ENCODE data around the gene EPHA2. TPM values are rescaled to one million over a fixed set of nuclear protein-coding genes. Genes with fewer than 3 reads are reported as not detected.
"Not testable (repeated sequence)": the region's sequence is repeated elsewhere in the genome, so short reads cannot be mapped to it uniquely, and the experiment has no call there.

EPHA2 gene
- total RNA-seq, 2 experiments from 2014 or later, result not detected

DNA sequence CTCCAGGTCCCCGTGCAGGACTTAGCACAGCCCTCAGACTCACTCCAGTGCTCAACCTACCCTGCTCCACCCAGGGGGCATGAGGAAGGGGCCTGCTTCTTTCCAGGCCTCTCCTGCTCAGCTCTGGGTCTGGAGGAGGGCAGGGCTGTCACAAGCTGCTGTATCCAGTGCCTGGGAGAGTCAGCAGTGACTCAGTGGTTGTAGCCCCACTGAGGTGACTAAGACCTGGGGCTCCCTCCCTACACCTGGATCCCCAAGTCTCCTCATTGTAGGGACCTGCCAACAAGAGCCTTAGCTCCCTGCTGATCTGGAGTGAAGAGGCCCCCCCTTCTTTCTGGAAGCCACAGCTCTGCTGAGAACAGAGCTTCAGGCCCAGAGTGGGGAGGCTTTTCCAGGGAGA is 46.3 kb downstream of the EPHA2 start:
- Mint-ChIP-seq H3K4me3 (no peak overlapping the region), H3K9me3 (peaks cover 7% of the 10 kb centered on the region), H3K36me3 (ENCODE audit: low read depth) (no peaks in the 10 kb centered on the region), H3K4me1 (no peaks in the 10 kb centered on the region), H3K27me3 (peaks cover 34% of the 10 kb centered on the region), H3K27ac (no peak overlapping the region)
- no peak for DNase-seq
- ChIA-PET POLR2A (no interaction called here), CTCF (interaction anchor here (0.7 kb wide), 1 partner anchor 39 kb away, joined by 3 read pairs; no protein-coding TSS in a partner anchor)

DNA sequence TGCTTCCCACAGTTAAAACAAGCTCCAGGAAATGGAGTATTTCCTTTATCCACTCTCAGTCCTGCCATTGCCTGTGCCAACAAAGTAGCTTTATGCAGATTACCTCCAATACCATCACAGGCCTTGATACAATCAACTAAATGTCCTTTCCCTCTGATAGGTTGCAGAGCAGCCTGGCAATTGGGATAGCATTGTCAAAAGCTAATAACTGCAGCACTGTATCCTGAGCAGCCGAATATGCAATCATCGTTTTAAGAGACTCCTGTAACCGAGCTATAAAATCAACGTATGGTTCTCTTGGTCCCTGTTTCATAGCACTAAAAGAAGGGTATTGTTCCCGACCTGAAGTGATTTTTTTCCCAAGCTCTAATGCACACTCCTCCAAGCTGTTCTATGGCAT is 48.8 kb downstream of the EPHA2 start:
- DNase-seq; H3K4me3 Mint-ChIP-seq; POLR2A ChIA-PET; H3K36me3 Mint-ChIP-seq (ENCODE audit: low read depth); CTCF ChIA-PET; H3K9me3 Mint-ChIP-seq; H3K27ac Mint-ChIP-seq; H3K4me1 Mint-ChIP-seq: not testable (repeated sequence)
- H3K27me3 Mint-ChIP-seq, result peaks cover 42% of the 10 kb centered on the region

DNA sequence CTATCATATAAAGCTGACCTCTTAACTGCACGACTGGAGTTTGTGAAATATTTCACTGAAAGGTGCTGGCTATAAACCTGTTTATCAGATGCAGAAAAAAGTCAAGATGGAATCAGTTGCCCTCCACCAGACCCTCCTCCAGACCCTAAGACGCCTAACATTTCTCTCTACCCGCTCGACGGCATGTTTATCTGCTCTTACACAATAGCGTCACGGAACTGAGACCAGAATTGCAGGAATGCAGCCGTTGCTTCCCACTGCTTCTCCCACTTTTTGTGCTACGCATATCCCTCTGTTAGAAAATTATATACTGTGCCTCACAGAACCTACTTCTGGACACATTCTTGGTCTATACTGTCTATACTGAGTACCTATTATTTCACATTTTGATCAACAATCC is 54.2 kb downstream of the EPHA2 start:
- Mint-ChIP-seq H3K4me1 (no peaks in the 10 kb centered on the region), H3K9me3 (no peaks in the 10 kb centered on the region), H3K27ac (no peak overlapping the region), H3K4me3 (no peak overlapping the region), H3K36me3 (ENCODE audit: low read depth) (no peaks in the 10 kb centered on the region), H3K27me3 (peaks cover 38% of the 10 kb centered on the region)
- no peak for DNase-seq
- ChIA-PET POLR2A (no interaction called here), CTCF (no interaction called here)

DNA sequence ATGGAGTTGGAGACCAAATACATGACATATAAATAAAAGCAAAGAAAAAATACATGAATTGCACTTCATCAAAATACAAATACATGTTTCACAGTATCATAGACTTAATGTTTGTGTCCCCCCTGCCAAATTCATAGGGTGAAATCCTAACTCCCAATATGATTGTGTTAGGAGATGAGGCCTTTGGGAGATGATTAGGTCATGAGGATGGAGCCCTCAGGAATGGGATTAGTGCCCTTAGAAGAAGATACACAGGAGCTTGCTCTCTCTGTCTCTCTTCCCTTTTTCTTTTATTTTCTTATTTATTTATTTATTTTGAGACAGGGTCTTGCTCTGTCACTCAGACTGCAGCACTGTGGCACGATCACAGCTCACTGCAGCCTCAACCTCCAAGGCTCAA is 56.5 kb downstream of the EPHA2 start:
- no peak for DNase-seq
- Mint-ChIP-seq H3K36me3 (ENCODE audit: low read depth) (no peaks in the 10 kb centered on the region), H3K4me3 (no peak overlapping the region), H3K9me3 (no peaks in the 10 kb centered on the region), H3K27me3 (peaks cover 32% of the 10 kb centered on the region), H3K4me1 (no peaks in the 10 kb centered on the region), H3K27ac (no peak overlapping the region)
- ChIA-PET POLR2A (no interaction called here), CTCF (no interaction called here)

DNA sequence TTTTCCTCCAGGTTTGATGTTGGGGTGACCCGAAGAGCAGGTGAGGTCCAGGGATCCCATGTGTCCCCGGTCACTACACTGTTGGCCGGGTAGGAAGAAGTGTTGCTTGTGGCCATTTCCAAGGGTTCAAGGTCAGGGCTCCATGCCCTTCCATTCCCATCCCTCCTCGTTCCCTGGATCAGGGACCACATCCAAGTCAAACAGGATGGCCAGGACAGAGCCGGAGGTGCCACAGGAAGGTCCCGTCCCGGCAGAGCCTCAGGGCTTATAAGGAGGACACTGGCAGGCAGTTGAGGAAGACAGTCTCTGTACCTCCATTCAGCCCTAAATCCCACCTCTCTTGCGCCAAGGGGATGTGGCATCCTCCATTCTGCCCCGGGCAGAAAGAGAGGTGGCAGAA is 60.4 kb downstream of the EPHA2 start:
- Mint-ChIP-seq H3K27ac (no peak overlapping the region), H3K9me3 (no peaks in the 10 kb centered on the region), H3K4me3 (no peak overlapping the region), H3K27me3 (peaks cover 20% of the 10 kb centered on the region), H3K4me1 (no peaks in the 10 kb centered on the region), H3K36me3 (ENCODE audit: low read depth) (no peaks in the 10 kb centered on the region)
- no peak for DNase-seq
- CTCF ChIA-PET, result no interaction called here
- POLR2A ChIA-PET, result no interaction called here

DNA sequence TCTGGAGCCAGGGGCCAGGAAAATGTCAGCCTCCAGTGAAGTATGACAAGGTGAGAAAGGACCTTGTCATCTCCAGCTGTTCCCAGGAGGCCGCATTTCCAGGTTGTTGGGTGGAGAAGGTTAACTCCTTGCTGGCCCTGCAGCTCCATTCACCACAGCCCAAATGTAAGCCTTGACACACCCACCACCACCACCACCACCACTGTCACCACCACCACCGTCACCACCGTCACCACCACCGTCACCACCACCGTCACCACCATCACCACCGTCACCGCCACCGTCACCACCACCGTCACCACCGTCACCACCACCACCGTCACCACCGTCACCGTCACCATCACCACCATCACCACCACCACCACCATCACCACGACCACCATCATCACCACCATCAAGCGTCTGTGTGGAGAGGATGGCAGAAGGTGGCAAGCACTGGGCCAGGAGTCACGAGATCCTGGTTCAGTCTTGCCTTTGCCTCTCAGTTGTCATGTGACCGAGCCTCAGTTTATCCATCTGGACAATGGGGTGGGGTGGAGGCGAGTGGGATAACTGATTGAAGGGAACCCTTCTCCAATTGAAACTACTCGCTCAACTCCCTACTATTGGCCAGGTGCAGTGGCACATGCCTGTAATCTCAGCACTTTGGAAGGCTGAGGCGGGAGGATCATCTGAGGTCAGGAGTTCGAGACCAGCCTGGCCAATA is 61.3 kb downstream of the EPHA2 start:
- H3K4me3 Mint-ChIP-seq, result no peak overlapping the region
- H3K9me3 Mint-ChIP-seq, result no peaks in the 10 kb centered on the region
- H3K27ac Mint-ChIP-seq, result no peak overlapping the region
- H3K36me3 Mint-ChIP-seq (ENCODE audit: low read depth), result no peaks in the 10 kb centered on the region
- no peak for DNase-seq
- ChIA-PET POLR2A (no interaction called here), CTCF (interaction anchor here (0.8 kb wide), 1 partner anchor 12 kb away, joined by 3 read pairs; no protein-coding TSS in a partner anchor)
- no peaks in the 10 kb centered on the region for H3K4me1 Mint-ChIP-seq
- H3K27me3 Mint-ChIP-seq, result peaks cover 16% of the 10 kb centered on the region

DNA sequence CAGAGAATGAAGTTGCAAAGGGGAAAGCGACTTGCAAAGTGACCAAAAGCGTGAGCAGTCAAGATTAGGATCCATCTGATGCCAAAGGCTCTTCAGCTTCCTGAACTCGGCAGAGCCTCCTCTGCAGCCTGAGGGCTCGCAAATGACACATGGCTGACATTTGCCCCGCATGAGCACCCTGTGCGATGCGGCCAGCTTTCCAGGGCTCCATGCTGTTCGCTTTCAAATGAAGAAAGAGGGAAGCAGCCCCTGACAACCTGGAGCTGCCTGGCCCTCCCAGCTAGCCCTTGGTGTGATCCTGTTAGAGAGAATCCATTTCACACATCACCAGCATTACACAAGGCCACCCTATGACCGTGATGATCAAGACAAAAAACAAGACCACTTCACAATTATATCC is 62.3 kb downstream of the EPHA2 start:
- ChIA-PET POLR2A (no interaction called here), CTCF (interaction anchor here (0.8 kb wide), 2 partner anchors 11 to 14 kb away, joined by 3 to 4 read pairs; no protein-coding TSS in a partner anchor)
- Mint-ChIP-seq H3K9me3 (no peaks in the 10 kb centered on the region), H3K4me1 (no peaks in the 10 kb centered on the region), H3K4me3 (no peak overlapping the region), H3K36me3 (ENCODE audit: low read depth) (no peaks in the 10 kb centered on the region), H3K27me3 (peaks cover 16% of the 10 kb centered on the region), H3K27ac (no peak overlapping the region)
- no peak for DNase-seq

DNA sequence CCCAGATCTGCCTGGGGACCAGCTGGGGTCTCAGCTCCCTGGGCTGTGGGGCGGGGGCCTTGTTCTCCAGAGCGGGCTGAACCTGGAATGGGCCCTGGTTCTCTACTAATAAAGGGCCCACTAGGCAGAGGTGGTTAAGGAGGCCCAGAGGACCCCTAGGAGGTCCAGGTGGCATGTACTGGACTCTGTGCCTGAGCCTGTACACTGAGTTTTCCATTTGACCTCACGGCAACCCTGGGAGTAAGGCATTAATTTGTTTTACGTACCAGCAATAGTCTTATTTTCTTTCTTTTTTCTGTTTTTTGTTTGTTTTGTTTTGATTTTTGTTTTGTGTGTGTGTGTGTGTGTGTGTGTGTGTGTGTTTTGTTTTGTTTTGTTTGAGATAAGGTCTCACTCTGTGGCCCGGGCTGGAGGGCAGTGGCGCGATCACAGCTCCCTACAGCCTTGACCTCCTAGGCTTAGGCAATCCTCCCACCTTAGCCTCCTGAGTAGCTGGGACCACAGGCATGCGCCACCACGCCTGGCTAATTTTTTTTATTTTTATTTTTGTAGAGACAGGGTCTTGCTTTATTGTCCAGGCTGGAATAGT is 62.9 kb downstream of the EPHA2 start:
- H3K9me3 Mint-ChIP-seq, result no peaks in the 10 kb centered on the region
- no peak for DNase-seq
- H3K36me3 Mint-ChIP-seq (ENCODE audit: low read depth), result no peaks in the 10 kb centered on the region
- ChIA-PET CTCF (no interaction called here), POLR2A (no interaction called here)
- no peak overlapping the region for H3K4me3 Mint-ChIP-seq
- H3K4me1 Mint-ChIP-seq, result no peaks in the 10 kb centered on the region
- H3K27ac Mint-ChIP-seq, result no peak overlapping the region
- peaks cover 16% of the 10 kb centered on the region for H3K27me3 Mint-ChIP-seq

DNA sequence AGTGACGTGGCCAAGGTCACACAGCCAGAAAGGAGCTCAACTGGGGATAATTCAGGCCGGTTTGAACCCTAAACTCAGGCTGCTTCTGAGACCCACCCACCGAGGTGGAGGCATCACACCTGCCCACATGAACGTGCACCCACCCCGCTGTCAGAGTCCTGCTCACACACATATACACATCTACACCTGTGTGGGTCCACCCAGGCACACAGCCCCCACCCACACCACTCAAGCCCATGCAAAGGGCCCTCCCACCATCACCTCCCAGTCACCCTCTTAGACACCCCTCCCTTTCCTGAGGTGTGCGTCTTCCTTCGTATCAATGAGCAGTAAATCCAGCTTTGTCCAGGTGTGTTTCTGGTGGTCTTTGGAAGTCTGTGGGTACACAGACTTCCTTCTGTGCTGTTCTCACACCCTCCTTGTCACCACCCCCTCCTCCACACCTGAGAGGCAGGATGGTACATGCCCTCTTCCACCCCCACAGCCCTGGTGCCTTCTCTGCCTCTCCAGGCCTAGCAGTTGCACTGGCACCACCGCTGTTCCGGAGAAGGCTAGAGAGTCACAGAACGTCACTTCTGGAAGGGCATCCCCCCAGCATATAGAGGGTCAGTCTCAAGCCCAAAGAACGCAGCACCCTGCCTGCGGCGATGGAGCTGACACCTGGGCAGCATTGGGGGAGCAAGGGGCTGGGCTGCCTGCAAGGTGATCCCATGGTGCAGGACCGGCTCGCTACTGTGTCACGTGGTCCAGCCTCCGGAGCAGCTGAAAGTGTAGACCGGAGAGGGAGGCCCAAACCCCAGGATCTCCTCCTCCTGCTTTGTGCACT is 63.6 kb downstream of the EPHA2 start:
- Mint-ChIP-seq H3K27me3 (peaks cover 16% of the 10 kb centered on the region), H3K4me1 (no peaks in the 10 kb centered on the region), H3K9me3 (no peaks in the 10 kb centered on the region), H3K4me3 (no peak overlapping the region), H3K36me3 (ENCODE audit: low read depth) (no peaks in the 10 kb centered on the region), H3K27ac (no peak overlapping the region)
- ChIA-PET CTCF (interaction anchor here (1.7 kb wide), 1 partner anchor 10 kb away, joined by 7 read pairs; no protein-coding TSS in a partner anchor), POLR2A (no interaction called here)
- no peak for DNase-seq

DNA sequence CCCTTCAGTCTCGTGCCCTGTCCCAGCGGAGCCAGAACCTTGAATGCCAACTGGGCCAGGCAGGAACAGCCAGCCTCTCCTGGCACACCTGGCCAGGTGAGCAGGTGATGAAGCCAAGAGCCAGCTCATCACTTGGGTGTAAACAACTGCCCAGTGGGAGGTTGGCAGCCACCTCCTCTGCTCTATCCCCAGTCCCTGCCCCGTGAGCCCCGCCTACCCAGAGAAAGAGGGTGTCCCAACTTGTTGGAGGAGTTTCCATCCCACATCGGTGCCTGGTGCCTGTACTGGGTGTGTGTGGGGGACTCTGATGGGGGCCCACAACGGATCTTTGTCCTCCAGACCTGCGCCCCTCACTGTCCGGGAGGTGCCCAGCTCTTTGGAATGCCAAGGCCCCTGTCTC is 64.6 kb downstream of the EPHA2 start:
- no peaks in the 10 kb centered on the region for H3K36me3 Mint-ChIP-seq (ENCODE audit: low read depth)
- DNase-seq, result no peak
- no peak overlapping the region for H3K4me3 Mint-ChIP-seq
- CTCF ChIA-PET, result interaction anchor here (1.7 kb wide), 1 partner anchor 9 kb away, joined by 7 read pairs; no protein-coding TSS in a partner anchor
- H3K27ac Mint-ChIP-seq, result no peak overlapping the region
- H3K4me1 Mint-ChIP-seq, result no peaks in the 10 kb centered on the region
- peaks cover 8% of the 10 kb centered on the region for H3K27me3 Mint-ChIP-seq
- POLR2A ChIA-PET, result no interaction called here
- no peaks in the 10 kb centered on the region for H3K9me3 Mint-ChIP-seq

DNA sequence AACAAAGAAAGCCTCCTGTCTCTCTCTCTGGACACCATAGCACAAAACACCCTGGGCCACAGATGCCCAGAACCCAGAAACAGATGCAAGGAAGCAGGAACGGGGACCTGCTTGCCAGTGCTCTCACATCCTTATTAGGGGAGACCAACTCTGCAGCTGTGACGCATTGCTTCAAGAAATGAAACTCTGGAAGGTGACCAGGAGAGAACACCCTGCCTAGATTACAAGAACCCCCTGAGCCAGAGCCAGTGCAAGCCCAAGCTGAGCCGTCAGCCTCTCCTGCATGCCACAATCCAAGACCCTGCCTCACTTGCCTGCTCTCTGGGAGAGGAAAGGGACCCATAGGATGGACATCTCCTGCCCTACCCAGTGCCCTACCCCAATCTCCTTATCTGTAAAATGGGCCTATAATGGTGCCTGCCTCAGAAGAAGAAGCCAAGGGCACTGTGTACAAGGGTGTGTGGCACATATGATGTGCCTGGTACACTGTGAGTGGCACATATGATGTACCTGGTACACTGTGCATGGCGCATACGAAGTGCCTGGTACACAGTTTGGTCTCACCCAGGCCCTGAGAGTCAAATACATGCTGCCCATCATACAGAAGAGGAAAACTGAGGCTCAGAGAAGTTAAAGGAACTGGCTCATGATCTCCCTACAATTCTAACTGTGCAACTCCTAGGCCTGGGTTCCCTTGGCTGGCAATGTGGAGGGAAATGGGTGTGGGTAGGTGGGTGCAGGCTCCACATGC is 65.6 kb downstream of the EPHA2 start:
- POLR2A ChIA-PET, result no interaction called here
- H3K4me3 Mint-ChIP-seq, result no peak overlapping the region

DNA sequence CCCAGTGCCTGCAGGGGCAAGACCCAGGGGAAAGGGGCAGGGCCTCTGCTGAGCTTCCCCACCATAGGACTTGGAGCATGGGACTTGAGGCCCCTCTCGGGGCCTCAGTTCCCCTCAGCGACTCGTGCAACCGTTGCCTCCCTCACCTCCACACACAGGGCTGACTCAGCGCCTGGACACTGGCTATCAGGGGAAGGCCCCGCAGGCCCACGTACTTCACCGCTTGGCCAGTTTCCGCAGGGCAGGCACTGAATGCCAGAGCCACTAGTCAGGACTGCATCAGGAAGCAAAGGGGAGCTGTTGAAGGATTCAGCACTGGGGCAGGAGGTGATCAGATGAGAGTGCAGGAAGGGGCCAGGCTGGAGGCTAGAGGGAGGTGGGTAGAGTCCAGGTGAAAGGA is 66.9 kb downstream of the EPHA2 start:
- Mint-ChIP-seq H3K4me1 (no peaks in the 10 kb centered on the region), H3K36me3 (ENCODE audit: low read depth) (no peaks in the 10 kb centered on the region), H3K27ac (no peak overlapping the region), H3K9me3 (no peaks in the 10 kb centered on the region), H3K27me3 (peaks cover 1% of the 10 kb centered on the region), H3K4me3 (no peak overlapping the region)
- ChIA-PET POLR2A (no interaction called here), CTCF (no interaction called here)
- no peak for DNase-seq

More for the DNA sequence above, 65.6 kb downstream of the EPHA2 start:
- Mint-ChIP-seq H3K36me3 (ENCODE audit: low read depth) (no peaks in the 10 kb centered on the region), H3K9me3 (no peaks in the 10 kb centered on the region), H3K27me3 (peaks cover 3% of the 10 kb centered on the region), H3K4me1 (no peaks in the 10 kb centered on the region), H3K27ac (no peak overlapping the region)
- DNase-seq, result no peak
- CTCF ChIA-PET, result interaction anchor here (1.7 kb wide), 1 partner anchor 8 kb away, joined by 7 read pairs; no protein-coding TSS in a partner anchor

DNA sequence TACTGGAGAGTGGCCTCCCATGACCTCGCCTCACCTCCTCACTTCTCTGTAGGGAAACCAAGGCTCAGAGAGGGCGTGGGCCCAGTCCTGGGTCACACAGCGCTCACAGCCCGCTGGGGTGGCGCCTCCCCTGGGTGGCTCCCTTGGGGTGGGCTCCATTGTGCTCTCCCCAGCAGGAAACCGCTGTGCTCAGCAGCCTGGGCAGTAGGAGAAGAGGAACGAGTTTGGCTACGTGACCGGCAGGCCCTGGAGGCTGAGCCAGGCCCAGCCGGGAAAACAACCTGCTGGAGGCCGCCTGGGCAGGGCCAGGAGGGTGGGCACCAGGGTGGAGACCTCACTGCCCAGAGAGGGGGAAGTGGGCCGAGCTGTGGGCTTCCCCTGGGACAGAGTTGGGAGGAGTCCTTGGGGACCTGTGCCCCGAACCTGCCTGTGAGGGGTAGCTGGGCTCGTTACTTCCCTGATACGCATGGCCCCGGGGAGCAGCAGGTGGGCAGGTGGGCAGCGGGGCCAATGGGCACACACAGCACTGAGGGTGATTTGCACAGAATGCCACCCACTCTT is 67.4 kb downstream of the EPHA2 start:
- Mint-ChIP-seq H3K27me3 (no peaks in the 10 kb centered on the region), H3K36me3 (ENCODE audit: low read depth) (no peaks in the 10 kb centered on the region), H3K4me1 (no peaks in the 10 kb centered on the region), H3K9me3 (no peaks in the 10 kb centered on the region), H3K27ac (no peak overlapping the region), H3K4me3 (no peak overlapping the region)
- ChIA-PET POLR2A (no interaction called here), CTCF (no interaction called here)
- DNase-seq, result no peak

All from activated CD4-positive, alpha-beta memory T cell treated with anti-CD3 and anti-CD28 coated beads, Interleukin-2, amount 10 ng/mL, durations not matched to agents 7 days and 5 days (primary cell).